HG03025 (cell line): ENCODE results near the gene DIP2B.
"Not testable (repeated sequence)": the region's sequence is repeated elsewhere in the genome, so short reads cannot be mapped to it uniquely, and the experiment has no call there.

Experiments used
- ATAC-seq: cut with Tn5 transposase; IDR thresholded peaks from one replicate; pipeline ENCODE4 v1.9.1; 2021; ENCODE audit warnings: mild to moderate bottlenecking, moderate library complexity; ENCODE audit not compliant: unreplicated experiment, low FRiP score

DIP2B gene

GRCh38 chr12:50546441-50547318 is 41.9 kb downstream of the DIP2B start:
- no peak for ATAC-seq

GRCh38 chr12:50547742-50548141 is 43.0 kb downstream of the DIP2B start:
- no peak for ATAC-seq

GRCh38 chr12:50549885-50550284 is 45.1 kb downstream of the DIP2B start:
- ATAC-seq: no peak

GRCh38 chr12:50550530-50551223 is 45.9 kb downstream of the DIP2B start:
- ATAC-seq: no peak

- no peak for ATAC-seq
Measured at GRCh38 chr12:50551866-50552265, 47.1 kb downstream of the DIP2B start.

- no peak for ATAC-seq
Measured at GRCh38 chr12:50554651-50555050, 49.9 kb downstream of the DIP2B start.

GRCh38 chr12:50555471-50555885 is 50.7 kb downstream of the DIP2B start:
- no peak for ATAC-seq

- ATAC-seq: no peak
Measured at GRCh38 chr12:50556273-50556672, 51.5 kb downstream of the DIP2B start.

- ATAC-seq: not testable (repeated sequence)
Measured at GRCh38 chr12:50556796-50557195, 52.0 kb downstream of the DIP2B start.

- ATAC-seq: no peak
Measured at GRCh38 chr12:50557421-50557820, 52.6 kb downstream of the DIP2B start.

- no peak for ATAC-seq
Measured at GRCh38 chr12:50558970-50559369, 54.2 kb downstream of the DIP2B start.

GRCh38 chr12:50562520-50563433 is 58.0 kb downstream of the DIP2B start:
- no peak for ATAC-seq

- ATAC-seq: no peak
Measured at GRCh38 chr12:50563434-50563787, 58.6 kb downstream of the DIP2B start.

GRCh38 chr12:50564237-50564947 is 59.6 kb downstream of the DIP2B start:
- ATAC-seq: no peak

- no peak for ATAC-seq
Measured at GRCh38 chr12:50564948-50565297, 60.1 kb downstream of the DIP2B start.

GRCh38 chr12:50566066-50566465 is 61.3 kb downstream of the DIP2B start:
- no peak for ATAC-seq

GRCh38 chr12:50567926-50568325 is 63.1 kb downstream of the DIP2B start:
- no peak for ATAC-seq

- no peak for ATAC-seq
Measured at GRCh38 chr12:50568338-50569091, 63.7 kb downstream of the DIP2B start.

- ATAC-seq: no peak
Measured at GRCh38 chr12:50569321-50569720, 64.5 kb downstream of the DIP2B start.

GRCh38 chr12:50569876-50570275 is 65.1 kb downstream of the DIP2B start:
- ATAC-seq: no peak
